ENCODE results near the gene HMOX1.

GRCh38 chr22:35435201-35435740 is 54.4 kb downstream of the HMOX1 start:
- TF ChIP-seq, protein P1, sequence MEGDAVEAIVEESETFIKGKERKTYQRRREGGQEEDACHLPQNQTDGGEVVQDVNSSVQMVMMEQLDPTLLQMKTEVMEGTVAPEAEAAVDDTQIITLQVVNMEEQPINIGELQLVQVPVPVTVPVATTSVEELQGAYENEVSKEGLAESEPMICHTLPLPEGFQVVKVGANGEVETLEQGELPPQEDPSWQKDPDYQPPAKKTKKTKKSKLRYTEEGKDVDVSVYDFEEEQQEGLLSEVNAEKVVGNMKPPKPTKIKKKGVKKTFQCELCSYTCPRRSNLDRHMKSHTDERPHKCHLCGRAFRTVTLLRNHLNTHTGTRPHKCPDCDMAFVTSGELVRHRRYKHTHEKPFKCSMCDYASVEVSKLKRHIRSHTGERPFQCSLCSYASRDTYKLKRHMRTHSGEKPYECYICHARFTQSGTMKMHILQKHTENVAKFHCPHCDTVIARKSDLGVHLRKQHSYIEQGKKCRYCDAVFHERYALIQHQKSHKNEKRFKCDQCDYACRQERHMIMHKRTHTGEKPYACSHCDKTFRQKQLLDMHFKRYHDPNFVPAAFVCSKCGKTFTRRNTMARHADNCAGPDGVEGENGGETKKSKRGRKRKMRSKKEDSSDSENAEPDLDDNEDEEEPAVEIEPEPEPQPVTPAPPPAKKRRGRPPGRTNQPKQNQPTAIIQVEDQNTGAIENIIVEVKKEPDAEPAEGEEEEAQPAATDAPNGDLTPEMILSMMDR (IDR thresholded peaks at IDR 0.05; ENCODE audit: extremely low read depth in 1 of 2, insufficient read depth in 1 of 2, low read depth in 1 of 2, low read length in 2 of 2), result no peak
- no peak for TF ChIP-seq EZH2 (IDR thresholded peaks at IDR 0.05; ENCODE audit: borderline replicate concordance, low read depth, low read length, severe bottlenecking)
- TF ChIP-seq POLR2A (IDR thresholded peaks at IDR 0.05; ENCODE audit: low read depth, low read length), result no peak
- TF ChIP-seq FOS (IDR thresholded peaks at IDR 0.05; ENCODE audit: borderline replicate concordance, insufficient read depth, low read length), result no peak
- no peak for TF ChIP-seq POLR2AphosphoS5 (IDR thresholded peaks at IDR 0.05; ENCODE audit: insufficient read depth, low read depth, low read length)
- TF ChIP-seq MYC (IDR thresholded peaks at IDR 0.05; ENCODE audit: low read depth, low read length), result no peak
- TF ChIP-seq MAX (IDR thresholded peaks at IDR 0.05; ENCODE audit: insufficient read depth, insufficient read length), result no peak

All from endothelial cell of umbilical vein (primary cell).